ENCODE measurements around the gene TEN1. TPM values are rescaled to one million over a fixed set of nuclear protein-coding genes. Genes with fewer than 3 reads are reported as not detected.

Gene TEN1
- total RNA-seq, 2 donors from 2014 or later: 15.3 to 18.5 TPM

GRCh38 chr17:75991396-75991795 lies 12.4 kb downstream of the TEN1 start:
- Mint-ChIP-seq H3K27me3 (no peaks in the 10 kb centered on the region), H3K9me3 (no peaks in the 10 kb centered on the region), H3K4me1 (no peaks in the 10 kb centered on the region), H3K27ac (no peak overlapping the region), H3K4me3 (no peak overlapping the region), H3K36me3 (ENCODE audit: low read depth) (peaks cover 21% of the 10 kb centered on the region)
- no peak for ATAC-seq (replicated peaks)

- Mint-ChIP-seq H3K4me3 (no peak overlapping the region), H3K27me3 (no peaks in the 10 kb centered on the region)
- no peak for ATAC-seq (replicated peaks)
These were observed 15.8 kb downstream of the TEN1 start for GRCh38 chr17:75994802-75995370.

GRCh38 chr17:75995385-75995925 lies 16.4 kb downstream of the TEN1 start:
- no peak for ATAC-seq (replicated peaks)
- H3K9me3 Mint-ChIP-seq: no peaks in the 10 kb centered on the region
- no peak overlapping the region for H3K4me3 Mint-ChIP-seq
- no peak overlapping the region for H3K27ac Mint-ChIP-seq
- no peaks in the 10 kb centered on the region for H3K27me3 Mint-ChIP-seq
- H3K36me3 Mint-ChIP-seq (ENCODE audit: low read depth): peaks cover 21% of the 10 kb centered on the region
- H3K4me1 Mint-ChIP-seq: peaks cover 14% of the 10 kb centered on the region

More at GRCh38 chr17:75994802-75995370, 15.8 kb downstream of the TEN1 start:
- Mint-ChIP-seq H3K36me3 (ENCODE audit: low read depth) (peaks cover 21% of the 10 kb centered on the region), H3K27ac (no peak overlapping the region), H3K9me3 (no peaks in the 10 kb centered on the region), H3K4me1 (peaks cover 14% of the 10 kb centered on the region)

GRCh38 chr17:75996665-75997590 lies 17.9 kb downstream of the TEN1 start:
- no peaks in the 10 kb centered on the region for H3K27me3 Mint-ChIP-seq
- peaks cover 12% of the 10 kb centered on the region for H3K36me3 Mint-ChIP-seq (ENCODE audit: low read depth)
- H3K9me3 Mint-ChIP-seq: no peaks in the 10 kb centered on the region
- peaks cover 14% of the 10 kb centered on the region for H3K4me1 Mint-ChIP-seq
- H3K27ac Mint-ChIP-seq: peak overlapping the region; percentile 97
- peak overlapping the region; percentile 91 for H3K4me3 Mint-ChIP-seq
- ATAC-seq (replicated peaks): peak; percentile 92

GRCh38 chr17:75998327-75998795 lies 19.3 kb downstream of the TEN1 start:
- H3K9me3 Mint-ChIP-seq: no peaks in the 10 kb centered on the region
- peak overlapping the region; percentile 97 for H3K27ac Mint-ChIP-seq
- peaks cover 1% of the 10 kb centered on the region for H3K36me3 Mint-ChIP-seq (ENCODE audit: low read depth)
- peak overlapping the region; percentile 91 for H3K4me3 Mint-ChIP-seq
- peaks cover 14% of the 10 kb centered on the region for H3K4me1 Mint-ChIP-seq
- no peaks in the 10 kb centered on the region for H3K27me3 Mint-ChIP-seq
- ATAC-seq (replicated peaks): no peak

- no peak overlapping the region for H3K27ac Mint-ChIP-seq
- H3K4me3 Mint-ChIP-seq: no peak overlapping the region
- H3K27me3 Mint-ChIP-seq: no peaks in the 10 kb centered on the region
- H3K36me3 Mint-ChIP-seq (ENCODE audit: low read depth): no peaks in the 10 kb centered on the region
- peak; percentile 30 for ATAC-seq (replicated peaks)
- H3K4me1 Mint-ChIP-seq: peaks cover 14% of the 10 kb centered on the region
- no peaks in the 10 kb centered on the region for H3K9me3 Mint-ChIP-seq
These were observed 21.1 kb downstream of the TEN1 start for GRCh38 chr17:76000016-76000754.

- Mint-ChIP-seq H3K4me3 (no peak within 1 kb of the TSS), H3K27me3 (no peaks in the 10 kb centered on the region), H3K4me1 (peaks cover 14% of the 10 kb centered on the region), H3K36me3 (ENCODE audit: low read depth) (no peaks in the 10 kb centered on the region), H3K27ac (no peak within 1 kb of the TSS), H3K9me3 (no peaks in the 10 kb centered on the region)
- no peak for ATAC-seq (replicated peaks)
These were observed 21.9 kb downstream of the TEN1 start, which contains the start of gene CDK3 for GRCh38 chr17:76000755-76001521. Gene CDK3 (plus strand): TSS chr17:76000855. CDS start chr17:76001426, 571 bp downstream.

GRCh38 chr17:76002100-76002499 lies 23.1 kb downstream of the TEN1 start:
- no peak for ATAC-seq (replicated peaks)
- peaks cover 7% of the 10 kb centered on the region for H3K4me1 Mint-ChIP-seq

GRCh38 chr17:76003915-76004314 lies 24.9 kb downstream of the TEN1 start:
- Mint-ChIP-seq H3K9me3 (no peaks in the 10 kb centered on the region), H3K36me3 (ENCODE audit: low read depth) (no peaks in the 10 kb centered on the region), H3K4me1 (no peaks in the 10 kb centered on the region), H3K27ac (peak overlapping the region; percentile 39), H3K4me3 (no peak overlapping the region), H3K27me3 (no peaks in the 10 kb centered on the region)
- ATAC-seq (replicated peaks): no peak

More at GRCh38 chr17:76002100-76002499, 23.1 kb downstream of the TEN1 start:
- no peak overlapping the region for H3K4me3 Mint-ChIP-seq
- no peaks in the 10 kb centered on the region for H3K27me3 Mint-ChIP-seq
- H3K27ac Mint-ChIP-seq: no peak overlapping the region
- H3K9me3 Mint-ChIP-seq: no peaks in the 10 kb centered on the region
- H3K36me3 Mint-ChIP-seq (ENCODE audit: low read depth): no peaks in the 10 kb centered on the region

- Mint-ChIP-seq H3K27ac (peak overlapping the region; percentile 53), H3K9me3 (no peaks in the 10 kb centered on the region), H3K27me3 (no peaks in the 10 kb centered on the region), H3K4me3 (no peak overlapping the region), H3K36me3 (ENCODE audit: low read depth) (no peaks in the 10 kb centered on the region), H3K4me1 (peaks cover 4% of the 10 kb centered on the region)
- ATAC-seq (replicated peaks): no peak
These were observed 25.8 kb downstream of the TEN1 start for GRCh38 chr17:76004750-76005262.

GRCh38 chr17:76005263-76006149 lies 26.5 kb downstream of the TEN1 start:
- peak; percentile 86 for ATAC-seq (replicated peaks)
- no peaks in the 10 kb centered on the region for H3K9me3 Mint-ChIP-seq
- no peak overlapping the region for H3K4me3 Mint-ChIP-seq
- H3K36me3 Mint-ChIP-seq (ENCODE audit: low read depth): no peaks in the 10 kb centered on the region
- no peaks in the 10 kb centered on the region for H3K27me3 Mint-ChIP-seq
- peaks cover 4% of the 10 kb centered on the region for H3K4me1 Mint-ChIP-seq
- H3K27ac Mint-ChIP-seq: peak overlapping the region; percentile 53

GRCh38 chr17:76007131-76007849 lies 28.2 kb downstream of the TEN1 start:
- Mint-ChIP-seq H3K27ac (no peak overlapping the region), H3K36me3 (ENCODE audit: low read depth) (no peaks in the 10 kb centered on the region)

More at GRCh38 chr17:76007131-76007849, 28.2 kb downstream of the TEN1 start:
- no peak for ATAC-seq (replicated peaks)
- H3K9me3 Mint-ChIP-seq: no peaks in the 10 kb centered on the region
- no peaks in the 10 kb centered on the region for H3K27me3 Mint-ChIP-seq
- peaks cover 4% of the 10 kb centered on the region for H3K4me1 Mint-ChIP-seq
- H3K4me3 Mint-ChIP-seq: no peak overlapping the region

All from activated T-helper 17 cell treated with anti-CD3 and anti-CD28 coated beads, Interleukin-2, amount 50 U/mL, for 72 hours (primary cell).